Stimulated activated memory B cell treated with anti-CD40 and anti-IgM and Interleukin-4, amounts not matched to agents 10 μg/mL and 1 μg/mL and 100 μg/mL, for 72 hours (primary cell): Measurements from ENCODE around the gene COG7.
A peak's percentile ranks its signal among the peaks of the same experiment; 100 is the strongest.

Experiments used
- ATAC-seq: fragments of 150-1000 bp; cut with Tn5 transposase; 2 replicates; pipeline ENCODE4 v1.10.0; 2021
- H3K27ac Mint-ChIP-seq: one replicate; pipeline ENCODE4 v1.8.0; 2022; ENCODE audit warnings: mild to moderate bottlenecking, mixed read lengths
- H3K27me3 Mint-ChIP-seq: one replicate; pipeline ENCODE4 v1.8.0; 2022; ENCODE audit warnings: mixed read lengths
- H3K36me3 Mint-ChIP-seq: one replicate; pipeline ENCODE4 v1.8.0; 2022; ENCODE audit warnings: mixed read lengths
- H3K4me1 Mint-ChIP-seq: one replicate; pipeline ENCODE4 v1.8.0; 2022; ENCODE audit warnings: mixed read lengths
- H3K4me3 Mint-ChIP-seq: one replicate; pipeline ENCODE4 v1.8.0; 2022; ENCODE audit warnings: mild to moderate bottlenecking, moderate library complexity, mixed read lengths
- H3K9me3 Mint-ChIP-seq: one replicate; pipeline ENCODE4 v1.8.0; 2022; ENCODE audit warnings: mixed read lengths

The COG7 gene

GRCh38 chr16:23436951-23437350 is 16.0 kb downstream of the COG7 start:
- no peak overlapping the region for H3K4me3 Mint-ChIP-seq
- no peak for ATAC-seq
- no peaks in the 10 kb centered on the region for H3K9me3 Mint-ChIP-seq
- H3K4me1 Mint-ChIP-seq, result no peaks in the 10 kb centered on the region
- no peak overlapping the region for H3K27ac Mint-ChIP-seq
- no peaks in the 10 kb centered on the region for H3K27me3 Mint-ChIP-seq
- H3K36me3 Mint-ChIP-seq, result peaks cover 55% of the 10 kb centered on the region

GRCh38 chr16:23435500-23435899 is 17.5 kb downstream of the COG7 start:
- Mint-ChIP-seq H3K9me3 (no peaks in the 10 kb centered on the region), H3K36me3 (peaks cover 46% of the 10 kb centered on the region), H3K4me1 (no peaks in the 10 kb centered on the region), H3K27ac (no peak overlapping the region), H3K27me3 (no peaks in the 10 kb centered on the region), H3K4me3 (no peak overlapping the region)
- peak; percentile 79 for ATAC-seq

GRCh38 chr16:23434380-23434779 is 18.6 kb downstream of the COG7 start:
- Mint-ChIP-seq H3K4me3 (no peak overlapping the region), H3K27ac (no peak overlapping the region), H3K36me3 (peaks cover 44% of the 10 kb centered on the region), H3K9me3 (no peaks in the 10 kb centered on the region), H3K27me3 (no peaks in the 10 kb centered on the region), H3K4me1 (no peaks in the 10 kb centered on the region)
- ATAC-seq, result no peak

GRCh38 chr16:23433261-23433920 is 19.6 kb downstream of the COG7 start:
- Mint-ChIP-seq H3K36me3 (peaks cover 47% of the 10 kb centered on the region), H3K27me3 (no peaks in the 10 kb centered on the region), H3K4me1 (no peaks in the 10 kb centered on the region), H3K4me3 (no peak overlapping the region), H3K9me3 (no peaks in the 10 kb centered on the region), H3K27ac (no peak overlapping the region)
- ATAC-seq, result no peak

- no peak overlapping the region for H3K4me3 Mint-ChIP-seq
- no peak overlapping the region for H3K27ac Mint-ChIP-seq
- no peak for ATAC-seq
- H3K9me3 Mint-ChIP-seq, result no peaks in the 10 kb centered on the region
- no peaks in the 10 kb centered on the region for H3K27me3 Mint-ChIP-seq
- peaks cover 49% of the 10 kb centered on the region for H3K36me3 Mint-ChIP-seq
- H3K4me1 Mint-ChIP-seq, result no peaks in the 10 kb centered on the region
Measured at GRCh38 chr16:23432176-23433128, 20.5 kb downstream of the COG7 start.

- Mint-ChIP-seq H3K4me3 (no peak overlapping the region), H3K9me3 (no peaks in the 10 kb centered on the region), H3K4me1 (no peaks in the 10 kb centered on the region), H3K27ac (no peak overlapping the region), H3K27me3 (no peaks in the 10 kb centered on the region), H3K36me3 (peaks cover 65% of the 10 kb centered on the region)
- peak; percentile 50 for ATAC-seq
Measured at GRCh38 chr16:23428351-23428750, 24.6 kb downstream of the COG7 start.

- Mint-ChIP-seq H3K36me3 (peaks cover 59% of the 10 kb centered on the region), H3K4me1 (no peaks in the 10 kb centered on the region), H3K27ac (no peak overlapping the region), H3K4me3 (no peak overlapping the region), H3K27me3 (no peaks in the 10 kb centered on the region), H3K9me3 (no peaks in the 10 kb centered on the region)
- no peak for ATAC-seq
Measured at GRCh38 chr16:23424292-23424958, 28.6 kb downstream of the COG7 start.

- Mint-ChIP-seq H3K27me3 (no peaks in the 10 kb centered on the region), H3K36me3 (peaks cover 51% of the 10 kb centered on the region), H3K27ac (no peak overlapping the region), H3K4me1 (no peaks in the 10 kb centered on the region), H3K4me3 (no peak overlapping the region), H3K9me3 (no peaks in the 10 kb centered on the region)
- no peak for ATAC-seq
Measured at GRCh38 chr16:23423496-23424049, 29.4 kb downstream of the COG7 start.

- Mint-ChIP-seq H3K27me3 (no peaks in the 10 kb centered on the region), H3K4me1 (no peaks in the 10 kb centered on the region), H3K27ac (no peak overlapping the region), H3K9me3 (no peaks in the 10 kb centered on the region), H3K36me3 (peaks cover 46% of the 10 kb centered on the region), H3K4me3 (no peak overlapping the region)
- ATAC-seq, result no peak
Measured at GRCh38 chr16:23420011-23420410, 33.0 kb downstream of the COG7 start.

- peaks cover 57% of the 10 kb centered on the region for H3K36me3 Mint-ChIP-seq
- no peak for ATAC-seq
- no peaks in the 10 kb centered on the region for H3K4me1 Mint-ChIP-seq
- no peaks in the 10 kb centered on the region for H3K27me3 Mint-ChIP-seq
- no peak overlapping the region for H3K27ac Mint-ChIP-seq
- no peak overlapping the region for H3K4me3 Mint-ChIP-seq
- H3K9me3 Mint-ChIP-seq, result no peaks in the 10 kb centered on the region
Measured at GRCh38 chr16:23416816-23417215, 36.2 kb downstream of the COG7 start.

- Mint-ChIP-seq H3K27ac (no peak overlapping the region), H3K27me3 (no peaks in the 10 kb centered on the region), H3K4me3 (no peak overlapping the region), H3K9me3 (no peaks in the 10 kb centered on the region), H3K36me3 (peaks cover 51% of the 10 kb centered on the region), H3K4me1 (no peaks in the 10 kb centered on the region)
- no peak for ATAC-seq
Measured at GRCh38 chr16:23414731-23415130, 38.3 kb downstream of the COG7 start.

- no peaks in the 10 kb centered on the region for H3K4me1 Mint-ChIP-seq
- ATAC-seq, result no peak
- H3K36me3 Mint-ChIP-seq, result peaks cover 73% of the 10 kb centered on the region
- H3K27ac Mint-ChIP-seq, result no peak overlapping the region
- no peaks in the 10 kb centered on the region for H3K9me3 Mint-ChIP-seq
- no peak overlapping the region for H3K4me3 Mint-ChIP-seq
- H3K27me3 Mint-ChIP-seq, result no peaks in the 10 kb centered on the region
Measured at GRCh38 chr16:23410176-23410575, 42.8 kb downstream of the COG7 start.

- Mint-ChIP-seq H3K36me3 (peaks cover 70% of the 10 kb centered on the region), H3K27ac (no peak overlapping the region)
- no peak for ATAC-seq
Measured at GRCh38 chr16:23409522-23409921, 43.5 kb downstream of the COG7 start.

GRCh38 chr16:23408823-23409298 is 44.1 kb downstream of the COG7 start:
- Mint-ChIP-seq H3K27me3 (no peaks in the 10 kb centered on the region), H3K4me3 (no peak overlapping the region), H3K36me3 (peaks cover 70% of the 10 kb centered on the region), H3K9me3 (no peaks in the 10 kb centered on the region), H3K27ac (no peak overlapping the region), H3K4me1 (no peaks in the 10 kb centered on the region)
- no peak for ATAC-seq

More at GRCh38 chr16:23409522-23409921, 43.5 kb downstream of the COG7 start:
- Mint-ChIP-seq H3K27me3 (no peaks in the 10 kb centered on the region), H3K4me1 (no peaks in the 10 kb centered on the region), H3K9me3 (no peaks in the 10 kb centered on the region), H3K4me3 (no peak overlapping the region)

GRCh38 chr16:23408242-23408822 is 44.7 kb downstream of the COG7 start:
- H3K4me1 Mint-ChIP-seq, result no peaks in the 10 kb centered on the region
- no peak overlapping the region for H3K4me3 Mint-ChIP-seq
- ATAC-seq, result no peak
- peaks cover 67% of the 10 kb centered on the region for H3K36me3 Mint-ChIP-seq
- H3K27me3 Mint-ChIP-seq, result no peaks in the 10 kb centered on the region
- no peak overlapping the region for H3K27ac Mint-ChIP-seq
- no peaks in the 10 kb centered on the region for H3K9me3 Mint-ChIP-seq
